ENCODE data around the gene KRTAP4-12.
"Not testable (repeated sequence)": the region's sequence is repeated elsewhere in the genome, so short reads cannot be mapped to it uniquely, and the experiment has no call there.

DNA sequence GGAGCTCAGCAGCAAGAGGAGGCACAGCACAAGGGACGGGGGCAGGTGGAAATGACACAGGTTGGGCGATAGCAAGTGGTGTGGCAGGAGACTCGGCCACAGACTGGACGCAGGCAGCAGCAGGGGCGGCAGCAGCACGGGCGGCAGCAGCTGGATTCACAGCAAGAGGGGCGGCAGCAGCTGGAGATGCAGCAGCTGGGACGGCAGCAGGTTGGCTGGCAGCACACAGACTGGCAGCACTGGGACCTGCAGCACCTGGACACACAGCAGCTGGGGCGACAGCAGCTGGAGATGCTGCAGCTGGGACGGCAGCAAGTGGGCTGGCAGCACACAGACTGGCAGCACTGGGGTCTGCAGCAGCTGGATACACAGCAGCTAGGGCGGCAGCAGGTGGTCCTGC, 15.9 kb upstream of the KRTAP4-12 start:
- TF ChIP-seq, protein P1, sequence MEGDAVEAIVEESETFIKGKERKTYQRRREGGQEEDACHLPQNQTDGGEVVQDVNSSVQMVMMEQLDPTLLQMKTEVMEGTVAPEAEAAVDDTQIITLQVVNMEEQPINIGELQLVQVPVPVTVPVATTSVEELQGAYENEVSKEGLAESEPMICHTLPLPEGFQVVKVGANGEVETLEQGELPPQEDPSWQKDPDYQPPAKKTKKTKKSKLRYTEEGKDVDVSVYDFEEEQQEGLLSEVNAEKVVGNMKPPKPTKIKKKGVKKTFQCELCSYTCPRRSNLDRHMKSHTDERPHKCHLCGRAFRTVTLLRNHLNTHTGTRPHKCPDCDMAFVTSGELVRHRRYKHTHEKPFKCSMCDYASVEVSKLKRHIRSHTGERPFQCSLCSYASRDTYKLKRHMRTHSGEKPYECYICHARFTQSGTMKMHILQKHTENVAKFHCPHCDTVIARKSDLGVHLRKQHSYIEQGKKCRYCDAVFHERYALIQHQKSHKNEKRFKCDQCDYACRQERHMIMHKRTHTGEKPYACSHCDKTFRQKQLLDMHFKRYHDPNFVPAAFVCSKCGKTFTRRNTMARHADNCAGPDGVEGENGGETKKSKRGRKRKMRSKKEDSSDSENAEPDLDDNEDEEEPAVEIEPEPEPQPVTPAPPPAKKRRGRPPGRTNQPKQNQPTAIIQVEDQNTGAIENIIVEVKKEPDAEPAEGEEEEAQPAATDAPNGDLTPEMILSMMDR (optimal IDR thresholded peaks at IDR 0.05 in 1 of 3, IDR thresholded peaks at IDR 0.05 in 1 of 3, conservative IDR thresholded peaks at IDR 0.05 in 1 of 3; ENCODE audit: extremely low read depth in 1 of 3, insufficient read depth in 2 of 3, low read length in 3 of 3): not testable (repeated sequence)
- not testable (repeated sequence) for TF ChIP-seq EZH2 (IDR thresholded peaks at IDR 0.05; ENCODE audit: low read length)
